GM23338 (cell line): Measurements from ENCODE around the gene BNC1. TPM values are rescaled to one million over a fixed set of nuclear protein-coding genes. Genes with fewer than 3 reads are reported as not detected.

ENCODE experiments used
- ATAC-seq: fragments of 200-7000 bp; cut with Tn5 transposase; 3 replicates; pipeline ENCODE4 v1.9.1; 2020
- DNase-seq: peaks from one replicate; pipeline ENCODE4 v3.0.0-alpha.2; 2015; ENCODE audit warnings: low spot score
- H2AFZ ChIP-seq: fragments of 200-600 bp; sonication (generic); 2 replicates; pipeline ENCODE4 v1.8.0; 2016; ENCODE audit warnings: antibody characterized with exemption, mild to moderate bottlenecking, moderate library complexity
- H3F3A ChIP-seq: fragments of 200-600 bp; sonication (generic); replicated peaks from 2 replicates; pipeline ENCODE4 v1.8.0; 2017; ENCODE audit warnings: antibody characterized with exemption, mixed run types, low read depth
- H3K27ac ChIP-seq: fragments of 200-600 bp; sonication (generic); 2 replicates; pipeline ENCODE4 v1.6.1; 2016; ENCODE audit warnings: low read depth
- H3K27me3 ChIP-seq: fragments of 200-600 bp; sonication (generic); 2 replicates; pipeline ENCODE4 v1.8.0; 2016; ENCODE audit warnings: mild to moderate bottlenecking, mixed run types, moderate library complexity; ENCODE audit not compliant: insufficient read depth
- H3K36me3 ChIP-seq: fragments of 200-600 bp; sonication (generic); 2 replicates; pipeline ENCODE4 v1.8.0; 2016; ENCODE audit warnings: mild to moderate bottlenecking; ENCODE audit not compliant: insufficient read depth
- H3K4me1 ChIP-seq: fragments of 200-600 bp; sonication (generic); 2 replicates; pipeline ENCODE4 v1.8.0; 2016; ENCODE audit warnings: mild to moderate bottlenecking, moderate library complexity; ENCODE audit not compliant: insufficient read depth
- H3K4me2 ChIP-seq: fragments of 200-600 bp; sonication (generic); 2 replicates; pipeline ENCODE4 v1.7.1; 2017; ENCODE audit warnings: mixed run types
- H3K4me3 ChIP-seq: fragments of 200-600 bp; sonication (generic); 2 replicates; pipeline ENCODE4 v1.6.1; 2016; ENCODE audit warnings: mixed run types
- H3K79me2 ChIP-seq: fragments of 200-600 bp; sonication (generic); replicated peaks from 2 replicates; pipeline ENCODE4 v1.8.0; 2017; ENCODE audit warnings: mild to moderate bottlenecking; ENCODE audit not compliant: insufficient read depth
- H3K9me2 ChIP-seq: fragments of 200-600 bp; sonication (generic); 2 replicates; pipeline ENCODE4 v1.8.0; 2017; ENCODE audit not compliant: insufficient read depth
- H4K20me1 ChIP-seq: fragments of 200-600 bp; sonication (generic); replicated peaks from 2 replicates; pipeline ENCODE4 v1.8.0; 2017; ENCODE audit warnings: mild to moderate bottlenecking; ENCODE audit not compliant: insufficient read depth
- H3K27ac Mint-ChIP-seq: 2 replicates; pipeline ENCODE4 v1.8.0; 2020; ENCODE audit warnings: inconsistent platforms, mild to moderate bottlenecking, moderate library complexity, mixed read lengths
- H3K27me3 Mint-ChIP-seq: 3 replicates; pipeline ENCODE4 v1.8.0; 2022; ENCODE audit warnings: low read depth, mild to moderate bottlenecking, moderate library complexity, mixed read lengths, inconsistent platforms; ENCODE audit not compliant: insufficient read depth, poor library complexity
- H3K36me3 Mint-ChIP-seq: 3 replicates; pipeline ENCODE4 v1.8.0; 2021; ENCODE audit warnings: low read depth, mild to moderate bottlenecking, inconsistent platforms, moderate library complexity, mixed read lengths
- H3K4me1 Mint-ChIP-seq: 3 replicates; pipeline ENCODE4 v1.8.0; 2020; ENCODE audit warnings: mild to moderate bottlenecking, inconsistent platforms, mixed read lengths
- H3K4me3 Mint-ChIP-seq: 3 replicates; pipeline ENCODE4 v1.8.0; 2021; ENCODE audit warnings: moderate library complexity, mild to moderate bottlenecking, inconsistent platforms, mixed read lengths
- H3K9me3 Mint-ChIP-seq: 3 replicates; pipeline ENCODE4 v1.8.0; 2020; ENCODE audit warnings: moderate library complexity, mild to moderate bottlenecking, inconsistent platforms, mixed read lengths
- CTCF ChIP-seq, 2 experiments: fragments of 200-600 bp in 1 of 2; sonication (generic) in 1 of 2; conservative IDR thresholded peaks; 2 replicates each; pipeline versions ENCODE4 v1.5.1 to v1.6.1; 2016 to 2017; ENCODE audit warnings: antibody characterized with exemption in 2 of 2, low read depth in 2 of 2, mild to moderate bottlenecking in 2 of 2, moderate library complexity in 1 of 2
- ETS1 ChIP-seq: IDR thresholded peaks from 2 replicates; pipeline ENCODE4 v1.6.1; 2016; ENCODE audit warnings: antibody characterized with exemption
- EZH2 ChIP-seq: fragments of 200-600 bp; sonication (generic); IDR thresholded peaks from one replicate; pipeline ENCODE4 v1.8.0; 2017; ENCODE audit warnings: antibody characterized with exemption, mild to moderate bottlenecking, low read depth; ENCODE audit not compliant: unreplicated experiment
- JUNB ChIP-seq: IDR thresholded peaks from one replicate; pipeline ENCODE4 v1.6.1; 2016; ENCODE audit warnings: antibody characterized with exemption; ENCODE audit not compliant: unreplicated experiment
- NANOG ChIP-seq: IDR thresholded peaks from 2 replicates; pipeline ENCODE4 v1.6.1; 2016; ENCODE audit warnings: antibody characterized with exemption, borderline replicate concordance
- POLR2AphosphoS5 ChIP-seq: IDR thresholded peaks from 2 replicates; pipeline ENCODE4 v1.6.1; 2016; ENCODE audit warnings: antibody characterized with exemption, low read depth
- REST ChIP-seq: IDR thresholded peaks from one replicate; pipeline ENCODE4 v1.6.1; 2018; ENCODE audit warnings: antibody characterized with exemption; ENCODE audit not compliant: unreplicated experiment
- STAT1 ChIP-seq: IDR thresholded peaks from one replicate; pipeline ENCODE4 v1.6.1; 2016; ENCODE audit warnings: antibody characterized with exemption; ENCODE audit not compliant: unreplicated experiment
- ZNF114 ChIP-seq: fragments of 250-450 bp; sonication (Bioruptor Pico); IDR thresholded peaks from 2 replicates; pipeline ENCODE4 v1.5.0; 2020; ENCODE audit warnings: mild to moderate bottlenecking, moderate library complexity
- ZNF331 ChIP-seq: fragments of 250-450 bp; sonication (Bioruptor Pico); IDR thresholded peaks from 2 replicates; pipeline ENCODE4 v1.5.0; 2020; ENCODE audit warnings: low read depth, mild to moderate bottlenecking, moderate library complexity
- polyA plus RNA-seq: library from polyadenylated mRNA; unstranded; fragments of >200 nt; fragmentation: Nextera tagmentation; extraction: Ambion mirVana; gene quantifications from 2 replicates; pipeline ENCODE4 v1.2.1, GENCODE V29; 2016
- total RNA-seq: library from RNA; depleted of rRNA; stranded (reverse); fragments of >200 nt; shearing (Covaris generic); gene quantifications from 2 replicates; pipeline ENCODE4 v1.2.3, GENCODE V29; 2014

The BNC1 gene
- total and polyA plus RNA-seq, 2 experiments from 2014 or later: 0.26 to 1.1 TPM

- Histone ChIP-seq H3K4me1 (peaks cover 6% of the 10 kb centered on the region), H4K20me1 (no peaks in the 10 kb centered on the region), H3K27me3 (no peaks in the 10 kb centered on the region), H3K79me2 (no peaks in the 10 kb centered on the region), H3K4me3 (no peak overlapping the region), H3F3A (no peaks in the 10 kb centered on the region), H3K9me2 (peaks cover 16% of the 10 kb centered on the region), H3K27ac (no peak overlapping the region), H2AFZ (0 out of 2 replicates have a peak overlapping the region, but pooled peaks have one; percentile 43), H3K4me2 (no peak overlapping the region), H3K36me3 (no peaks in the 10 kb centered on the region)
- Mint-ChIP-seq H3K27me3 (peaks cover 1% of the 10 kb centered on the region), H3K27ac (no peak overlapping the region), H3K9me3 (peaks cover 2% of the 10 kb centered on the region; the same call in 1 of the 3 replicates), H3K4me1 (peaks cover 10% of the 10 kb centered on the region), H3K36me3 (no peaks in the 10 kb centered on the region), H3K4me3 (no peak overlapping the region)
- no peak for DNase-seq
- TF ChIP-seq ZNF114 (CRISPR knock-in tag): no peak
- TF ChIP-seq CTCF (conservative IDR thresholded peaks at IDR 0.05; ENCODE audit: low read depth in 2 of 2): no peak
- no peak for TF ChIP-seq NANOG
- TF ChIP-seq STAT1: no peak
- no peak for TF ChIP-seq ZNF331 (CRISPR knock-in tag)
- no peak for TF ChIP-seq REST
- TF ChIP-seq JUNB: no peak
- no peak for ATAC-seq
These were observed 38.8 kb upstream of the BNC1 start for GRCh38 chr15:83323296-83323711.

GRCh38 chr15:83322691-83323090 is 38.2 kb upstream of the BNC1 start:
- Histone ChIP-seq H3K9me2 (peaks cover 22% of the 10 kb centered on the region), H3F3A (no peaks in the 10 kb centered on the region), H4K20me1 (no peaks in the 10 kb centered on the region), H3K36me3 (no peaks in the 10 kb centered on the region), H3K27ac (no peak overlapping the region), H3K27me3 (no peaks in the 10 kb centered on the region), H3K4me2 (no peak overlapping the region), H2AFZ (peak overlapping the region; percentile 95), H3K79me2 (no peaks in the 10 kb centered on the region), H3K4me3 (no peak overlapping the region), H3K4me1 (peaks cover 6% of the 10 kb centered on the region)
- Mint-ChIP-seq H3K36me3 (no peaks in the 10 kb centered on the region), H3K4me3 (no peak overlapping the region), H3K27ac (no peak overlapping the region), H3K9me3 (peaks cover 3% of the 10 kb centered on the region; the same call in 1 of the 3 replicates), H3K27me3 (peaks cover 2% of the 10 kb centered on the region), H3K4me1 (peaks cover 10% of the 10 kb centered on the region)
- DNase-seq (no peak), ATAC-seq (no peak)
- no peak for TF ChIP-seq NANOG
- no peak for TF ChIP-seq JUNB
- no peak for TF ChIP-seq EZH2
- no peak for TF ChIP-seq ETS1
- TF ChIP-seq ZNF114 (CRISPR knock-in tag): no peak
- no peak for TF ChIP-seq CTCF (conservative IDR thresholded peaks at IDR 0.05; ENCODE audit: low read depth in 2 of 2)
- no peak for TF ChIP-seq POLR2AphosphoS5
